OCI-LY7 (cell line): ENCODE measurements around the gene NSD1.

Experiments
- EZH2phosphoT487 ChIP-seq: fragments of 200-600 bp; sonication (generic); IDR thresholded peaks from 2 replicates; pipeline ENCODE4 v1.6.1; 2018; ENCODE audit warnings: low read depth, borderline replicate concordance, mild to moderate bottlenecking, mixed run types, antibody characterized with exemption, low read length, moderate library complexity, mixed read lengths
- TF ChIP-seq, protein P1 (sequence below): fragments of 200-600 bp; sonication (generic); conservative IDR thresholded peaks from 2 replicates; pipeline ENCODE4 v1.5.1; 2014; ENCODE audit warnings: mild to moderate bottlenecking, antibody characterized with exemption, low read length, moderate library complexity, mixed read lengths

DNA sequence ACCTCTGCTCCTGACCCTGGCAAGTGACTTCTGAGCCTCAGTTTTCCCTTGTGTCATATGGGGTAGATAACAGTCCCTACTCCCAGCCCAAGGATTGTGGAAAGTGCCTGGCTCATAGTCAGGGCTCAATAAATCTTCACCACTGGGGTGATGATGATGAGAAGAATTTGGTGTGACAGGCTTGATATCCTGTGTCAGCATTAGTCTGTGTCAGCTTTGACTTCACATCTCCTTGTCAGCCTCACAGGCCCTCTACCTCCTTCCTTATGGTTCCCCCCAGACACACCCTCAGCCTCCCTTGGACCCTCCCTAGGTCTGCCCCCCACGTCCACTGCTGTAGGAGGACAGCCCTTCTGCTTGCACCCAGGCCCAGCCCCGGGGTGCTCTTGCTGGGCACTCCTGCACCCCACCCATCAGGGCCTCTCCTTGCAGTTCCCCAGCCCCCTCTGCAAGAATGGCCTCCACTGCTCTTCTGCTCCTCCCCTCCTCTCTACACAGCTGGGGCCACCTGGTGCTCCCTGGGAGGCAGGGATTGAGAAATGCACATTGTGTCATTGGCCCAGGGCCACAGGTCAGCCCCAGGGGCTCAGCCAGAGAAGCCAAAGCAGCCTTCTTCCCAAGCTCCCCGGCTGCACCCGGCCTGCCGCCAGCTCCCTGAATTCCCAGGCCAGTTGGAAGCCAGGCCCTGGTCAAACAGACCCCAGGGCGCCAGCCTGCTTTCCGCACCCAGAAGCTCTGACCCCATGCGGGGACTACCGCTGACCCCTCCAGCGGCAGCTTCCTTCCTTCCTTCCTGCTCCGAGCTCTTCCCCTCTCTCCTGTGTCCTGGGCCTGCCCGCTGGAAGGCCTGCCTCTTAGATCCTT is 39.1 kb upstream of the NSD1 start:
- TF ChIP-seq, protein P1, sequence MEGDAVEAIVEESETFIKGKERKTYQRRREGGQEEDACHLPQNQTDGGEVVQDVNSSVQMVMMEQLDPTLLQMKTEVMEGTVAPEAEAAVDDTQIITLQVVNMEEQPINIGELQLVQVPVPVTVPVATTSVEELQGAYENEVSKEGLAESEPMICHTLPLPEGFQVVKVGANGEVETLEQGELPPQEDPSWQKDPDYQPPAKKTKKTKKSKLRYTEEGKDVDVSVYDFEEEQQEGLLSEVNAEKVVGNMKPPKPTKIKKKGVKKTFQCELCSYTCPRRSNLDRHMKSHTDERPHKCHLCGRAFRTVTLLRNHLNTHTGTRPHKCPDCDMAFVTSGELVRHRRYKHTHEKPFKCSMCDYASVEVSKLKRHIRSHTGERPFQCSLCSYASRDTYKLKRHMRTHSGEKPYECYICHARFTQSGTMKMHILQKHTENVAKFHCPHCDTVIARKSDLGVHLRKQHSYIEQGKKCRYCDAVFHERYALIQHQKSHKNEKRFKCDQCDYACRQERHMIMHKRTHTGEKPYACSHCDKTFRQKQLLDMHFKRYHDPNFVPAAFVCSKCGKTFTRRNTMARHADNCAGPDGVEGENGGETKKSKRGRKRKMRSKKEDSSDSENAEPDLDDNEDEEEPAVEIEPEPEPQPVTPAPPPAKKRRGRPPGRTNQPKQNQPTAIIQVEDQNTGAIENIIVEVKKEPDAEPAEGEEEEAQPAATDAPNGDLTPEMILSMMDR = no peak
- TF ChIP-seq EZH2phosphoT487 = no peak
